Measurements from ENCODE around the gene DNAAF9. TPM values are rescaled to one million over a fixed set of nuclear protein-coding genes. Genes with fewer than 3 reads are reported as not detected.

DNAAF9 gene
- total and polyA plus RNA-seq, 7 donors, result 0.92 to 38.5 (median 20.3) TPM

GRCh38 chr20:3374296-3374695 is 33.2 kb downstream of the DNAAF9 start:
- Histone ChIP-seq H3K4me1 (peaks cover 0 to 13% (median 2%) of the 10 kb centered on the region in 4 donors), H3K36me3 (peaks cover 15 to 78% (median 22%) of the 10 kb centered on the region in 4 donors), H3K4me3 (no peak overlapping the region), H3K9me3 (no peaks in the 10 kb centered on the region), H3K27ac (no peak overlapping the region), H3K27me3 (no peaks in the 10 kb centered on the region)
- no peak for DNase-seq
- TF ChIP-seq POLR2A (IDR thresholded peaks at IDR 0.05) (no peak), CTCF (IDR thresholded peaks at IDR 0.05) (no peak), EP300 (IDR thresholded peaks at IDR 0.05) (no peak), POLR2AphosphoS5 (IDR thresholded peaks at IDR 0.05) (no peak)
- intact Hi-C loops (cut with DNase I), result no loop called here

- peaks cover 15 to 72% (median 22%) of the 10 kb centered on the region in 4 donors for H3K36me3 ChIP-seq
- WGBS, 2 donors, result 43 to 65% methylated on average over 2 of the region's 2 CpGs
- intact Hi-C loops (cut with DNase I), result no loop called here
- no peak overlapping the region for H3K27ac ChIP-seq
- H3K4me1 ChIP-seq, result no peaks in the 10 kb centered on the region
- TF ChIP-seq EP300 (IDR thresholded peaks at IDR 0.05) (no peak), POLR2A (IDR thresholded peaks at IDR 0.05) (no peak), POLR2AphosphoS5 (IDR thresholded peaks at IDR 0.05) (no peak), CTCF (IDR thresholded peaks at IDR 0.05) (no peak)
- no peak for DNase-seq
- no peaks in the 10 kb centered on the region for H3K9me3 ChIP-seq
- no peak overlapping the region for H3K4me3 ChIP-seq
- no peaks in the 10 kb centered on the region for H3K27me3 ChIP-seq
These were observed 35.7 kb downstream of the DNAAF9 start for GRCh38 chr20:3371754-3372153.

- Histone ChIP-seq H3K9me3 (no peaks in the 10 kb centered on the region), H3K4me3 (no peak overlapping the region), H3K36me3 (peaks cover 0 to 52% (median 3%) of the 10 kb centered on the region in 4 donors), H3K27ac (no peak overlapping the region), H3K4me1 (no peaks in the 10 kb centered on the region), H3K27me3 (no peaks in the 10 kb centered on the region)
- 58 to 69% methylated on average over 3 of the region's 3 CpGs for WGBS, 2 donors
- TF ChIP-seq POLR2A (IDR thresholded peaks at IDR 0.05), result no peak
- TF ChIP-seq CTCF (IDR thresholded peaks at IDR 0.05), result no peak
- TF ChIP-seq EP300 (IDR thresholded peaks at IDR 0.05), result no peak
- no peak for TF ChIP-seq POLR2AphosphoS5 (IDR thresholded peaks at IDR 0.05)
- intact Hi-C loops (cut with DNase I), result no loop called here
- DNase-seq, result no peak
These were observed 40.4 kb downstream of the DNAAF9 start for GRCh38 chr20:3367089-3367488.

- peaks cover 0 to 57% (median 0%) of the 10 kb centered on the region in 4 donors for H3K36me3 ChIP-seq
These were observed 43.0 kb downstream of the DNAAF9 start for GRCh38 chr20:3364323-3365013.

More at GRCh38 chr20:3364323-3365013, 43.0 kb downstream of the DNAAF9 start:
- Histone ChIP-seq H3K4me3 (no peak overlapping the region), H3K27me3 (no peaks in the 10 kb centered on the region), H3K27ac (no peak overlapping the region), H3K4me1 (no peaks in the 10 kb centered on the region), H3K9me3 (no peaks in the 10 kb centered on the region)
- TF ChIP-seq EP300 (IDR thresholded peaks at IDR 0.05) (no peak), POLR2AphosphoS5 (IDR thresholded peaks at IDR 0.05) (no peak), CTCF (IDR thresholded peaks at IDR 0.05) (no peak), POLR2A (IDR thresholded peaks at IDR 0.05) (no peak)
- intact Hi-C loops (cut with DNase I), result no loop called here
- DNase-seq, result no peak
- 51 to 89% methylated on average over 3 of the region's 3 CpGs for WGBS, 2 donors

All from sigmoid colon (tissue), 7 donors.